D341Med (cell line): ENCODE measurements around the gene S100A10.

Experiments used
- DNase-seq: peaks from one replicate; pipeline ENCODE4 v3.0.0; 2012; ENCODE audit warnings: low spot score

The S100A10 gene, protein sequence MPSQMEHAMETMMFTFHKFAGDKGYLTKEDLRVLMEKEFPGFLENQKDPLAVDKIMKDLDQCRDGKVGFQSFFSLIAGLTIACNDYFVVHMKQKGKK

DNA sequence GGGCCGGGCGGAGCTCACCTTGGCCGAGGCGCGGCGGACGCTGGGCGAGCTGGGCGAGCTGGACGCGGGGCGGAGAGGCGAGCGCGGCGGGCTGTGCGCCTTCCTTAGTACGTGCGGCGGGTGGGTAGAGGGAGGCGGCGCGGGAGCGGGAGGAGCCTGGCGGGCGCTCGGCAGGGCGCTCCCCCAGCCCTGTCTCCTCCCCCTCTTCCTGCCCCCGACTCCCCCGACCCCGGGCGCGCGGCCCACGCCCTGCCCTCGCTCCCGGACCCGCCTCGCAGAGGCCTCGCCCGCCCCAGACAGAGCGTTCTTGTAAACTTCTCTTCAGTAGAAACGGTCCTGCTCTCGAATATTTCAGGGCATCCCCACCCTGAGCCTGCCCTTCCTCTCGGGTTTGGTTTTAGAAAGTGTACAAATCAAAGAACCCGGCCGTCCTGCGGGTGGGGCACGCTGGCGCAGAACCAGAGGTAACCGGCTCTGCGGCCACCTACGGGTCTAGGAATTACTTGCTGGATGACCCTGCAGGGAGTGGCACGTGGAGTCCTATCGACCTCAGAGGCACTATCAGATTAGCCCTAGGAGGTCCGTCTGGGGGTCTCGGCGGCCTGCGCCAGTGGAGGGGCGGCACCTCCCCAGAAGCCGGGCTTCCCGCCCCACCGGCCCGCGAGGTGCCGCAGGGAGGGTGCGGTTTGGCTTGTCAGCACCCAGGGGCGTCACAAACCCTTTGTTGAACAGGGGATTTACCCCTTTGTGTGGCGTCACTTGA lies at the start of gene S100A10:
TSS of gene S100A10 (minus strand) at position 126 of the 763 bp plus-strand sequence. CDS start 7,629 bp downstream, outside the sequence.
- peak; percentile 66 for DNase-seq

DNA sequence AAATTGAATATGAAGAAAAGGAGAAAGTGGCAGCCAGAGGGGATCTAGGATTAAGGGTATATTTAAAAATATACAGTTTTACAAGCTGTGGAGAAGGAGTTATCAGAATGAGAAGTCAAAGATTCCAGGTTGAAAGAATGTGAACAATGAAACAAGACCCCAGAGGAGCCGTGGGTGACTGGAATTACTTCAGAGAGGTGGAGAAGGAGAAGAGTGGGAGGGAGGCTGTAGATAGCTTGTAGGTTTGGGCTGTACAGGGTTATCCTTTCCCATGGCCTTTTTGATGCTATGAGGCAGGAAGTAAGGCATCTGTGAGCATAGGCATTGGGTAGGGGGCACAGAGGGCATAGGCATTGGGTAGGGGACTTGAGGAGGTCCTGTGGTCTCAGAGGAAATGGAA lies 48.4 kb upstream of the S100A10 start:
- no peak for DNase-seq

DNA sequence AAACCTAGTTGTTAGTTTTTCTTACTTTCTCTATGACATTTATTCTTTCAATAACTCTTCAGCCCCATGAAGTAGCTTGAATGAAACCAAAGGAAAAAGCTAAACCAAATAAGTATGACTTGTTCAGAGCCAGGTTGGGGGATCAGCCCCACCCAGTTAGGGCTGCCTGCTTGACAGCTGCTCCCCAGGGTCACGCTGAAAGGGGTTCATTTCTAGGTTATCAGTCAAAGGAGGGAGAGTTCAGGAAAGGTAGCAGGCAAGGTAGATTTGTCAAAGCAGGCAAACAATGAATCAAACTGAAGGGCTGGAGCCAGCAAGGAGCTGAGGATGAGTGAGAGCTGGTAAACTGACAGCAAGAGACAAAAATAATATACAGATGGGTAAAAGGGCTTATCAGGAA lies 46.2 kb upstream of the S100A10 start:
- DNase-seq: no peak

GRCh38 chr1:152039461-152039860 lies 45.8 kb upstream of the S100A10 start:
- DNase-seq: no peak

DNA sequence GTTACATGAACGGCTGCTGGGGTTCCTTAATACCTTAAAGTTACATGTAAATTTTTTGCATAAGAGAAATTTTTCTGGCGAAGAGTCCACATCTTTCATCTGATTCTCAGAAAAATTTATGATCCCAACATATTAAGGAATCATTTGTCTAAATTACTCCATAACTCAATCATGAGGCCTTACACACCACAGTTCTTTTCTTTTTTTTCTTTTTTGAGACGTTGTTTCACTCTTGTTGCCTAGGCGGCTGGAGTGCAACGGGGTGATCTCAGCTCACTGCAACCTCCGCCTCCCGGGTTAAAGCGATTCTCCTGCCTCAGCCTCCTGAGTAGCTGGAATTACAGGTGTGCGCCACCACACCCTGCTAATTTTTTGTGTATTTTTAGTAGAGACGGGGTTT lies 45.2 kb upstream of the S100A10 start:
- DNase-seq: no peak

DNA sequence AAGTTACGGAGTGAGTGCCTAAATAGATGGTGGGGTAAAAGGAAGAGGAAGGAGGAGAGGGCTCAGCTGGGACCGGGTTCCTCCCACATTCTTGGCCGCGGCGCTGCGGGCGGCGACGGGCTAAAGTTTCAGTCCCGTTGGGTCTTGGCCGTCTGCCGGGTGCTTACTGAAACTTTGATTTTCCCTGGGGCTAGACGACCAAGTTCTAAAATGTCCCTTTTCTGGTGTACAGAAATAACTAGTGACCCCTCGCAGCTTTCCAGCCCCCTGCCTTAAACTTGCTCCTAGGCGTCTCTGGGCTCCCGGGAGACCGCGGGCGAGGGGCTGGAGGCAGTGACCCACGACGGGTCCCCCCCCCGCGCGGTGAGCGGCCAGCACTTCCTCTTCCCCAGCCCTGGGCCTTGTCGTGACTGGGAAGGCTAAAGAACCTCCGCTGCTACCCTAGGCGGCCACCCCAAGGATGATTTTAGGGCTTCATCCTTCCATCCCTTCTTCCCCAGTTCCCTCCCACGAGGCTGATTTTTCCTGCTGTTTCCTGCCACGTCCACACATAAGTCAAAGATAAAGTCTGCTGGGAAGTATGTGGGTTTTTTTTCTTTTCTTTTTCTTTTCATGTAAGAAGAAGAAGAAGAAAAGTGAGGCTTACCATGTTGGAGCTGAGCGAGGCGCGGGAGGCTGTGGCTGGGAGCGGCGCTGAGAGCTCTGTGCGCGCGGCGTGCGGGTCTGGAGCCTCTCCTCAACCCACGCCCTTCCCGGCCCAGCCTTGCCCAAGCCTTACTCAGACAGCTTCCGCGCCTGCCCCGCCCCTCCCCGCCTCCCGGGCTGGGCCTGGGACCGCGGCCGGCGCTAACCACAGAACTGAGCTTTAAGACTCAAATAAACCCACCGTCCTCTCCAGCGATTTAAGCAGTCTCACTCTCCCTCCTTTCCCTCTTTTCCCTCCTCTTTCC lies 42.9 kb upstream of the S100A10 start, which contains the start of gene S100A11:
TSS of gene S100A11 (minus strand) at position 738 of the 950 bp plus-strand sequence. CDS start at position 649, 89 bp downstream.
- DNase-seq: peak; percentile 55

GRCh38 chr1:152035539-152036266 lies 42.0 kb upstream of the S100A10 start:
- DNase-seq: no peak

DNA sequence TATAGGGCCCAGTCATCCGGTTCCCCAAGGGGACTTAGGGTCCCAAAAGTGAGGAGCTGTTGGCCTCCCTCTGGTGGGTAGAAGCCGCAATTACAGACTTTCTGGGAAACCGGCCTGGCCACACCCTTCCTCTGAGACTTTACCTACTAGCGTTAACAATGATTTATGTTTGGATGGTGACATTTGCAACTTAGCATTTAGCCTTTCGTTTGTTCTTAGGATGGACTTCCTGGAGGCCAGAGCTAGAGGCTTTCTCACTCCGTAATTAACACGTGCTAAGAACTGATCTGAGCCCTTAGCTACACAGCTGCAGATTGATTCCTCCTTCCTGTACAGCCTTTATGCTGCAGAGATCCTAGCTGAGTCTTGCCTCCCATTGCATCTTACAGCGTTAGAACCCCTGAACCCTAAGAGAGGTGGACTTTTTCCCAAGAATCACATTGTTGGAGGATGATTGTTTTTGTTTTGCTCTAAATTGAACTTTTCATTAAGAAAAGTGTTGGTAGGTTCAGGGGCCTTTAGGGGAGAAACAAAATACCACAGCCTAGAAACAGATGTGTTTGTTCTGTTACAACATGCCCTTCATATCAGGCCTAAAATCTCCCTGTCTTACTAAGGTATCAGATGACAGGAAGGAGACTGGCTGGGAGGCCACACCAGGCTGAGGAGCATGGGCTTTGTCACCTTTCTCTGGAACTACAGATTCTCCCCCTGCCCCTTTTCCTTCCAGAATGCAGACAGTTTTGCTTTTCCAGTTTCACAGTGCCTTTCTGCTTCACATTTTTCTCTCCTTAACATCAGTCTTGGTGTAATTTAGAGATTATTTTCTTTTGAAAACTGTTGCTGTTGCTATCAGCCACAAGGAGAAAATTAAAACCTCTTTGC lies 41.2 kb upstream of the S100A10 start:
- peak; percentile 73 for DNase-seq

DNA sequence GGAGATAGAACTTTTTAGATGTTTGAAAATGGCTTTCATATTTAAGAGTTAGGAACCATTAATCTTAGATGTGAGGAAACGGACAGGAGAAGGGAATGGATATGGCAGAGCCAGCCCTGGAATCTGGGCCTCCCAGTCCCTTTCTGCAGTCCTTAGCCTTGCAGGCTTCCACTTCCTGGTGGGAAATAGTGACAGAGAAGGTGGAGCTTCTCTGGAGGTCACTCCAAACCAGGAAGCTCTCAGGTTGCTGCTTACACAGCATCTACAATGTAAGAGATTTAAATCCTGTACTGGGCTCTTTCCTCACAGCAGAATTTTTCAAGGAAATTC lies 40.6 kb upstream of the S100A10 start:
- no peak for DNase-seq

GRCh38 chr1:152029929-152030211 lies 36.2 kb upstream of the S100A10 start:
- no peak for DNase-seq

DNA sequence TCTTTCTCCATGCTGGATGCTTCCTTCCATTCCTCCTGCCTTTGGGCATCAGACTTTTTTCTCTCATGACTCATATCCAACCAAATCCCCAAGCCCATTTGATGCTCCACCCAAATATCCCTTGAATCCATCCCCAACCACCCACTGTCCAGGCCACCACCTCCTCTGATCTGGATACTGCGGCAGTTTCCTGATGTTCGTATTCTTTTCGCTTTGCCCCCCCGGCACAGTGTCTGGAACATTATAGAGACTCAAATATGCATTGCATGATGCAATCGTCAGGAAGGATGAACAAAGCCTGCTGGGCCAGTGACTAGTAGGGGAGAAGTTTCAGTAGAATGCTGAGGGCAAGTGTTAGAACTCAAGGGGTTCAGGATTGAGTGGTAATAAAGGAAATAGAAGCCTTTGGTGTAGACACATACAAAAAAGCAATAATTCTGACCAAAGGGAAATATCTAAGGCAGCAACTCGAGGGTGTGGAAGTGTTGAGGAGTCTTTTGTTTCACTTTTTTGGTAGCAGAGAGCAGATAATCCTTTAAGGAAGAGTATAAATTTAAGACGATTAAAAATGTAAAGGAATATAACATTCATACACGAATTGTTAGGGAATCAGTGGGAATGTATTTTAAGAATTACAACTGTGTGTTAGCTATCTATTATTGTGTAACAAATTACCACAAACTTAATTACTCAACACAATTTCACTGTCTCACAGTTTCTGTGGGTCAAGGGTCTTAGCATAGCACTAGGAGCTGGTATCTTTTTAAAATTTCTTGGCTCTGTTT lies 35.7 kb upstream of the S100A10 start:
- no peak for DNase-seq

GRCh38 chr1:152026895-152027294 lies 33.2 kb upstream of the S100A10 start:
- DNase-seq: no peak

- no peak for DNase-seq
Measured at GRCh38 chr1:152024223-152024622, 30.6 kb upstream of the S100A10 start.

DNA sequence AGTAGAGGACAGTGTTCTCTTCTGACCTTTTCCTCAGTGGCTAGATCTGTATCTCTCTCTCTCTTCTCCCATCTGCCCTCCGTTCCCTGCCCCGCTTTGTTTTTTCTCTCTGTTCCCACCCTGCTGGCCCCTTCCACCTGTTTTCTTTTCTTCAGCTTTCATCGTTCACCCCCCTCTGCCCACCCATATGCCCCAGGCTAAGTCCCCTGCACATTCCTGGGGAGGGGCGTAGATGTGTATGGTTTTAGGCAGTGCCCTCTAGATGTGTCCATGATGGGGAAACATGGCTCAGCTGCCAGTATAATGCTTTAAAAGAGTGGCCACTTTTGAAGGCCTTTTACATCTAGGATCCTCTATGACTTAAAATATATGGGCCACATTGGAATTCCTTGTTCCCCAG lies 29.6 kb upstream of the S100A10 start:
- DNase-seq: no peak

DNA sequence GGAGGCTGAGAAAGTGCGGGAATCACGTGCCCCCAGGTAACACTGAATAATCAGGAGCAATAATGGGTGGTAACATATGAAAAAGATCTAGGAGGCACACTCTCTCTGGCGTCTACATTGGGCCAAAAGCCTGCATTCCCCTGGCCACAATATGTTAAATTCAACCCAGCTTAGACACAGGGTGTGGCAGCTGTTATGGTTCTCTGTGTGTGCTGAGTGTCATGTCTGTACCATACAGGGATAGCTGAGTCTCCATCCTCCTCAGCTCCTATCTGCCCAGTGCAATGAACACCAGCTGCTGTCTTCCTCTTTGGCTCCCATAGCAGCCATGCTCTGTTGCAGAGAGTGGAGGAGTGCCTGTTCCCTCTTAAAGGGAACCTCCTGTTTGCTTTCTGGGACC lies 28.8 kb upstream of the S100A10 start:
- no peak for DNase-seq

- DNase-seq: no peak
Measured at GRCh38 chr1:152021569-152021968, 27.9 kb upstream of the S100A10 start.

- DNase-seq: no peak
Measured at GRCh38 chr1:152020849-152021248, 27.2 kb upstream of the S100A10 start.

- no peak for DNase-seq
Measured at GRCh38 chr1:152018537-152018936, 24.9 kb upstream of the S100A10 start.

- no peak for DNase-seq
Measured at GRCh38 chr1:152015766-152016165, 22.1 kb upstream of the S100A10 start.

DNA sequence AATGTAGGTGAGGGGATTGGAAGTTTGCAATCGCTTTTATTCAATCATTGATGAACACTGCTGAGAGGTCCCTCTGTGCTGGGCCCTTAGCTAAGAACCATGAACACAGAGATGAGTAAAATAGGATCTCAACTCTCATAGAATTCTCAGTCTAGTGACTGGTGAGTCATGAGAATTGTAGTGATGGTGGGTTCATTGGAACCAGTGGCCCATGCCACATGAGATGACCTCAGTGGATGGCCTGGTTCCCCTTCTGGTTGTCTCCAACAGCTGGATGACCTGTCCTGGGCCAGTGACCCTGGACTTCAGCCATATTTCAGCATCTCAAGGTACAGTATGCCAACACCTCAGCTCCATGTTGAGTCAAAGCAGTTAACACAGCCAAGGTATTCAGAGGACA lies 21.3 kb upstream of the S100A10 start:
- DNase-seq: no peak
